HFF-Myc (cell line): ENCODE measurements around the gene HOXD8.

Source experiments
- DNase-seq: peaks from one replicate; pipeline ENCODE4 v3.0.0-alpha.2; 2011; ENCODE audit warnings: low read depth; ENCODE audit errors: extremely low read depth
- H3K4me3 ChIP-seq: replicated peaks from 2 replicates; pipeline ENCODE4 v1.5.1; 2011; ENCODE audit warnings: low read depth, mild to moderate bottlenecking, control low read depth, low read length
- CTCF ChIP-seq: IDR thresholded peaks from 2 replicates; pipeline ENCODE4 v1.5.1; 2012; ENCODE audit warnings: mild to moderate bottlenecking, low read depth, low read length, control low read depth; ENCODE audit errors: missing control alignments

Gene HOXD8

GRCh38 chr2:176162911-176163671, 33.6 kb downstream of the HOXD8 start:
- DNase-seq = no peak
- no peak overlapping the region for H3K4me3 ChIP-seq
- no peak for TF ChIP-seq CTCF

GRCh38 chr2:176163672-176164056, 34.2 kb downstream of the HOXD8 start:
- H3K4me3 ChIP-seq = no peak overlapping the region
- TF ChIP-seq CTCF = no peak
- DNase-seq = no peak

GRCh38 chr2:176164201-176164600, 34.7 kb downstream of the HOXD8 start:
- TF ChIP-seq CTCF = no peak
- no peak overlapping the region for H3K4me3 ChIP-seq
- DNase-seq = no peak

- no peak overlapping the region for H3K4me3 ChIP-seq
- DNase-seq = no peak
- no peak for TF ChIP-seq CTCF
Measured at GRCh38 chr2:176164611-176165369, 35.3 kb downstream of the HOXD8 start.

- DNase-seq = no peak
- H3K4me3 ChIP-seq = no peak overlapping the region
Measured at GRCh38 chr2:176165370-176166050, 36.0 kb downstream of the HOXD8 start.

GRCh38 chr2:176166272-176166671, 36.8 kb downstream of the HOXD8 start:
- no peak for DNase-seq
- no peak for TF ChIP-seq CTCF
- no peak overlapping the region for H3K4me3 ChIP-seq

More at GRCh38 chr2:176165370-176166050, 36.0 kb downstream of the HOXD8 start:
- no peak for TF ChIP-seq CTCF
